WTC11 (cell line): Measurements from ENCODE around the gene SST. TPM values are rescaled to one million over a fixed set of nuclear protein-coding genes. Genes with fewer than 3 reads are reported as not detected.

ENCODE experiments used
- ATAC-seq: fragments of 200-7000 bp; cut with Tn5 transposase; 2 replicates; pipeline ENCODE4 v1.10.0; 2021; ENCODE audit warnings: mild to moderate bottlenecking, moderate library complexity
- CTCF ChIA-PET: fragments of 300-600 bp; sonication (Branson Sonifier 250); formaldehyde crosslinking; loops from one replicate; lab custom pipeline; 2021; ENCODE audit warnings: antibody characterized with exemption; lab: Charles Lee
- POLR2A ChIA-PET: fragments of 350-600 bp; sonication (Branson Sonifier 250); formaldehyde crosslinking; loops from one replicate; lab custom pipeline; 2021; ENCODE audit warnings: antibody characterized with exemption; lab: Charles Lee
- DNase-seq: peaks from one replicate; pipeline ENCODE4 v3.0.0; 2021; ENCODE audit warnings: low spot score
- H3K27ac Mint-ChIP-seq: 2 replicates; pipeline ENCODE4 v1.8.0; 2021; ENCODE audit warnings: mixed read lengths
- H3K27me3 Mint-ChIP-seq: 2 replicates; pipeline ENCODE4 v1.8.0; 2021; ENCODE audit warnings: low read depth, mild to moderate bottlenecking, moderate library complexity, mixed read lengths
- H3K36me3 Mint-ChIP-seq: 2 replicates; pipeline ENCODE4 v1.8.0; 2021; ENCODE audit warnings: mixed read lengths
- H3K4me1 Mint-ChIP-seq: 2 replicates; pipeline ENCODE4 v1.8.0; 2022; ENCODE audit warnings: mixed read lengths
- H3K4me3 Mint-ChIP-seq: 2 replicates; pipeline ENCODE4 v1.8.0; 2021; ENCODE audit warnings: mild to moderate bottlenecking, moderate library complexity, mixed read lengths
- H3K9me3 Mint-ChIP-seq: 2 replicates; pipeline ENCODE4 v1.8.0; 2021; ENCODE audit warnings: mixed read lengths
- AR ChIP-seq: fragments of 250-450 bp; sonication (Bioruptor Pico); IDR thresholded peaks from 2 replicates; pipeline ENCODE4 v1.9.0; 2021; ENCODE audit warnings: mild to moderate bottlenecking
- CREB1 ChIP-seq: sonication (generic); formaldehyde crosslinking; IDR thresholded peaks from 2 replicates; pipeline ENCODE4 v1.8.0; 2023; ENCODE audit warnings: mild to moderate bottlenecking, missing genetic modification reagents
- E2F5 ChIP-seq: sonication (generic); formaldehyde crosslinking; IDR thresholded peaks from 2 replicates; pipeline ENCODE4 v1.8.1; 2022; ENCODE audit warnings: mild to moderate bottlenecking, moderate library complexity, missing genetic modification reagents
- GABPB1 ChIP-seq: sonication (generic); formaldehyde crosslinking; IDR thresholded peaks from 2 replicates; pipeline ENCODE4 v1.8.1; 2023; ENCODE audit warnings: mild to moderate bottlenecking, missing genetic modification reagents
- KAT7 ChIP-seq: sonication (generic); formaldehyde crosslinking; IDR thresholded peaks from 2 replicates; pipeline ENCODE4 v1.8.1; 2023; ENCODE audit warnings: missing genetic modification reagents, mild to moderate bottlenecking, borderline replicate concordance
- MLX ChIP-seq: sonication (generic); formaldehyde crosslinking; IDR thresholded peaks from 2 replicates; pipeline ENCODE4 v1.8.1; 2023; ENCODE audit warnings: mild to moderate bottlenecking, missing genetic modification reagents, moderate library complexity
- PREB ChIP-seq: sonication (generic); formaldehyde crosslinking; IDR thresholded peaks from 2 replicates; pipeline ENCODE4 v1.8.1; 2022; ENCODE audit warnings: mild to moderate bottlenecking, missing genetic modification reagents, moderate library complexity, borderline replicate concordance
- STAT6 ChIP-seq: sonication (generic); formaldehyde crosslinking; conservative IDR thresholded peaks from 2 replicates; pipeline ENCODE4 v1.8.1; 2023; ENCODE audit warnings: mild to moderate bottlenecking, low read depth, missing genetic modification reagents, moderate library complexity
- TCF7 ChIP-seq: sonication (generic); formaldehyde crosslinking; IDR thresholded peaks from 2 replicates; pipeline ENCODE4 v1.8.0; 2022; ENCODE audit warnings: mild to moderate bottlenecking, low read depth, missing genetic modification reagents, moderate library complexity
- TP53 ChIP-seq: sonication (generic); formaldehyde crosslinking; IDR thresholded peaks from 2 replicates; pipeline ENCODE4 v1.8.1; 2023; ENCODE audit warnings: mild to moderate bottlenecking, missing genetic modification reagents
- ZNF263 ChIP-seq: sonication (generic); formaldehyde crosslinking; IDR thresholded peaks from 2 replicates; pipeline ENCODE4 v1.8.1; 2022; ENCODE audit warnings: low read depth, mild to moderate bottlenecking, moderate library complexity, missing genetic modification reagents
- ZNF281 ChIP-seq: sonication (generic); formaldehyde crosslinking; IDR thresholded peaks from 2 replicates; pipeline ENCODE4 v1.8.0; 2023; ENCODE audit warnings: mild to moderate bottlenecking, missing genetic modification reagents
- ZNF317 ChIP-seq: sonication (generic); formaldehyde crosslinking; IDR thresholded peaks from 2 replicates; pipeline ENCODE4 v1.8.1; 2023; ENCODE audit warnings: low read depth, mild to moderate bottlenecking, moderate library complexity, missing genetic modification reagents, borderline replicate concordance
- ZNF396 ChIP-seq: fragments of 250-450 bp; sonication (Bioruptor Pico); IDR thresholded peaks from 2 replicates; pipeline ENCODE4 v1.8.0; 2021; ENCODE audit warnings: mild to moderate bottlenecking, moderate library complexity, borderline replicate concordance
- ZNF423 ChIP-seq: fragments of 250-450 bp; sonication (Bioruptor Pico); IDR thresholded peaks from 2 replicates; pipeline ENCODE4 v2.1.2; 2022; ENCODE audit warnings: mild to moderate bottlenecking, moderate library complexity
- ZNF512 ChIP-seq: sonication (generic); formaldehyde crosslinking; IDR thresholded peaks from 2 replicates; pipeline ENCODE4 v1.8.1; 2022; ENCODE audit warnings: missing genetic modification reagents, borderline replicate concordance
- total RNA-seq: library from RNA; stranded (reverse); gene quantifications from 3 replicates; pipeline ENCODE4 v1.2.3, GENCODE V29; 2021

Gene SST
- total RNA-seq, 1 experiment from 2014 or later: 0.70 TPM

- ChIA-PET CTCF (interaction anchor here (6.4 kb wide), 1 partner anchor 354 kb away, joined by 68 read pairs; no protein-coding TSS in a partner anchor), POLR2A (no interaction called here)
- Mint-ChIP-seq H3K36me3 (no peaks in the 10 kb centered on the region), H3K27me3 (peaks cover 97% of the 10 kb centered on the region), H3K4me3 (no peak overlapping the region)
- ATAC-seq: no peak
- TF ChIP-seq ZNF263 (CRISPR knock-in tag): no peak
- no peak for TF ChIP-seq TCF7 (CRISPR knock-in tag)
- no peak for TF ChIP-seq ZNF423 (CRISPR knock-in tag)
- TF ChIP-seq PREB (CRISPR knock-in tag): no peak
- TF ChIP-seq ZNF512: no peak
- no peak for TF ChIP-seq CREB1
- TF ChIP-seq ZNF317 (CRISPR knock-in tag): no peak
- no peak for TF ChIP-seq AR (CRISPR knock-in tag)
- no peak for TF ChIP-seq TP53
- TF ChIP-seq ZNF281 (CRISPR knock-in tag): no peak
- no peak for TF ChIP-seq STAT6 (CRISPR knock-in tag)
- TF ChIP-seq ZNF396: no peak
- TF ChIP-seq E2F5 (CRISPR knock-in tag): no peak
- no peak for TF ChIP-seq MLX (CRISPR knock-in tag)
- no peak for TF ChIP-seq GABPB1 (CRISPR knock-in tag)
- no peak for TF ChIP-seq KAT7 (CRISPR knock-in tag)
- TF ChIP-seq, all 79 proteins: peak for 0
- no peak for DNase-seq
- Mint-ChIP-seq H3K27ac (no peak overlapping the region), H3K9me3 (no peaks in the 10 kb centered on the region), H3K4me1 (peaks cover 16% of the 10 kb centered on the region)
Observed at GRCh38 chr3:187673012-187673411, 2.8 kb upstream of the SST start.
